Suprapubic skin (tissue), 3 donors: ENCODE measurements around the gene HIRA.

ENCODE experiments used
- CTCF ChIP-seq, 2 donors: fragments of 200-600 bp in 1 of 2; fragments of 450-650 bp in 1 of 2; sonication (generic) in 1 of 2; IDR thresholded peaks; one replicate each; pipeline ENCODE4 v1.5.1; 2016 to 2019; ENCODE audit warnings: antibody characterized with exemption in 2 of 2, mild to moderate bottlenecking in 1 of 2, moderate library complexity in 1 of 2
- EP300 ChIP-seq: sonication (generic); formaldehyde crosslinking; IDR thresholded peaks from one replicate; pipeline ENCODE4 v1.6.1; 2017; ENCODE audit warnings: antibody characterized with exemption
- POLR2A ChIP-seq, 2 donors: fragments of 450-650 bp; IDR thresholded peaks; one replicate each; pipeline ENCODE4 v1.6.1; 2017; ENCODE audit warnings: antibody characterized with exemption in 2 of 2, mild to moderate bottlenecking in 2 of 2, moderate library complexity in 2 of 2

GRCh38 chr22:19375435-19375834 is 56.1 kb downstream of the HIRA start:
- no peak for TF ChIP-seq EP300
- no peak for TF ChIP-seq POLR2A (IDR thresholded peaks at IDR 0.05)
- TF ChIP-seq CTCF (IDR thresholded peaks at IDR 0.05) = no peak
